ENCODE measurements around the gene KIF16B.

DNA sequence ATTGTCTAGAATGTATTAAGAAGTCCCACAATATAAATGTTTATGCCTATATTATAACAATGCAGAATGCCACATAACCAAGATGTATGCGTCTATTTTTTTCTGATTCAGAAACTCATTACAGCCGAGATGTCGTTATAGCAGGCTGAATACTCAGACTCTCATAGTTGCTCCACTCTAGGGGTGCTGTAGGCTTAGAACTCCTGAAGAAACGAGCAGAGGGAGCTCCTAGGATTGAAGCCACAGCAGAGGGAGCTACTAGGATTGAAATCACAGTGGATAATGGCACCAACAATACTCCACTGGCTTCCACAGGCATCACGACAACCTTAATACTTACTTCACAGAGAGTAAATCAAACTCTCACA is 208.9 kb downstream of the KIF16B start:
- no peak for TF ChIP-seq CTCF (IDR thresholded peaks at IDR 0.05)
- TF ChIP-seq EP300 (IDR thresholded peaks at IDR 0.05): no peak
- TF ChIP-seq POLR2A (IDR thresholded peaks at IDR 0.05): no peak
- TF ChIP-seq POLR2AphosphoS5 (IDR thresholded peaks at IDR 0.05): no peak

All from stomach (tissue), 4 donors.